Heart left ventricle (tissue), 13 donors: ENCODE data around the gene NPC1L1.

Experiments
- CTCF ChIP-seq, 12 donors: fragments of 200-600 bp; sonication (generic) in 4 of 12; IDR thresholded peaks; one replicate each; pipeline versions ENCODE4 v1.5.0 to v1.8.0; 2018 to 2022; ENCODE audit warnings: antibody characterized with exemption in 12 of 12, mild to moderate bottlenecking in 5 of 12
- POLR2A ChIP-seq, 2 donors: fragments of 450-650 bp; IDR thresholded peaks; one replicate each; pipeline ENCODE4 v1.6.1; 2017; ENCODE audit warnings: antibody characterized with exemption in 2 of 2, mild to moderate bottlenecking in 2 of 2, moderate library complexity in 2 of 2
- donor health status: ischemic (EF 13 %, LVEDD 7.1; RV severe dilation, severe dysfunction).
- donor health status: DM: no; HTN: yes; CAD: no.
- donor health status: DM: no; HTN: no; CAD: no.
- donor health status: ischemic (EF 25% LVEDD 6.9; RV normal size, moderate dysfunction).
- donor health status: ischemic (EF 25% LVEDD 5.7; RV mildly dilated, moderate dysfunction).
- donor health status: ischemic (EF 35%, LVEDD 5.7; RV mildly dilated, moderate dysfunction).
- donor health status: nonischemic (EF 11% LVEDD 7.7; RV severe dilation, severe dysfunction).
- donor health status: DM: yes; HTN: yes; CAD: no.
- donor health status: PGD.
- donor health status: ischemic (EF 29% LVEDD 5.4; RV normal size, mild dysfunction).
- donor health status: nonischemic (EF 23%, LVEDD 6.1; RV moderate dilation, normal function).

DNA sequence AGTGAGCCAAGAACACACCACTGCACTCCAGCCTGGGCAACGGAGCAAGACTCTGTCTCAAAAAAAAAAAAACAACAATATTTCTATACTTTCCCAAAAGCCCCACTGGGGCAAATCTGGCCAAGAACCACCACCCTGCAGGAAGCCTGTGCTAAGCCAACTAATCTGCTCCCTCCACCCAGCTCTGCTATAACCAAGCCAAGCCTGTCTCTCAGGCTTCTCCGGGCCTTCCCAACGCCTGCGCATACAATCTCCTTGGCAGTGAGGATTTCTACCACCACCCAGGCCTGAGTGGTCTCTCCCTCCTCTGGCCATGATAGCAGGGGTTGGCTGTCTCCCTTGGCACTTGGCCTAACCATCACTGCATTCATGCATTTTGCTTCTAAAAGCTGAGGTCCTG, 18.4 kb upstream of the NPC1L1 start:
- TF ChIP-seq CTCF (IDR thresholded peaks at IDR 0.05) = no peak
- no peak for TF ChIP-seq POLR2A (IDR thresholded peaks at IDR 0.05)
